HEK293 (cell line): ENCODE measurements around the gene NEGR1.

Source experiments
- CTCF ChIA-PET: fragments of 350-600 bp; formaldehyde crosslinking; extraction: SDS; loops from one replicate; lab custom pipeline; 2021; ENCODE audit warnings: antibody characterized with exemption; lab: Yijun Ruan, JAX
- POLR2A ChIA-PET: fragments of 300-600 bp; formaldehyde crosslinking; extraction: SDS; loops from one replicate; lab custom pipeline; 2020; ENCODE audit warnings: antibody characterized with exemption, inconsistent platforms; lab: Yijun Ruan, JAX
- H3K27ac ChIP-seq: fragments of 200-500 bp; sonication (Bioruptor generic); 2 replicates; pipeline ENCODE4 v1.5.1; 2014; ENCODE audit warnings: low read depth, low read length, control low read depth, inconsistent platforms; ENCODE audit errors: extremely low read depth
- H3K36me3 ChIP-seq, 2 experiments: fragments of 200-500 bp in 1 of 2; sonication (Bioruptor generic) in 1 of 2; 1 replicate in 1 of 2; 2 replicates in 1 of 2; pipeline ENCODE4 v1.5.1; 2014 to 2017; ENCODE audit warnings: inconsistent platforms in 2 of 2, low read length in 2 of 2; ENCODE audit not compliant: control insufficient read depth in 2 of 2, insufficient read depth in 1 of 2
- H3K4me1 ChIP-seq: fragments of 200-500 bp; sonication (Bioruptor generic); 2 replicates; pipeline ENCODE4 v1.5.1; 2014; ENCODE audit warnings: mild to moderate bottlenecking, low read length, inconsistent platforms; ENCODE audit not compliant: control insufficient read depth, insufficient read depth
- H3K4me3 ChIP-seq: 2 replicates; pipeline ENCODE4 v1.5.1; 2011; ENCODE audit warnings: low read depth, mild to moderate bottlenecking, control low read depth, low read length, moderate library complexity
- H3K9me3 ChIP-seq: fragments of 200-500 bp; sonication (Bioruptor generic); 2 replicates; pipeline ENCODE4 v1.5.1; 2014; ENCODE audit warnings: low read depth, low read length, inconsistent platforms; ENCODE audit not compliant: control insufficient read depth, insufficient read depth
- HIC1 ChIP-seq: fragments of 450-650 bp; formaldehyde crosslinking; IDR thresholded peaks from 2 replicates; pipeline ENCODE4 v1.5.1; 2016; ENCODE audit warnings: missing biosample characterization, missing genetic modification characterization
- HOXA7 ChIP-seq: sonication (generic); formaldehyde crosslinking; IDR thresholded peaks from 2 replicates; pipeline ENCODE4 v1.8.1; 2022; ENCODE audit warnings: missing genetic modification reagents, borderline replicate concordance
- KLF1 ChIP-seq: fragments of 450-650 bp; formaldehyde crosslinking; IDR thresholded peaks from 2 replicates; pipeline ENCODE4 v1.5.1; 2016; ENCODE audit warnings: missing biosample characterization, missing genetic modification characterization
- REST ChIP-seq: fragments of 450-650 bp; formaldehyde crosslinking; IDR thresholded peaks from 2 replicates; pipeline ENCODE4 v1.5.1; 2016; ENCODE audit warnings: missing biosample characterization, missing genetic modification characterization
- SP2 ChIP-seq: fragments of 450-650 bp; formaldehyde crosslinking; IDR thresholded peaks from 2 replicates; pipeline ENCODE4 v1.5.1; 2016; ENCODE audit warnings: missing biosample characterization, missing genetic modification characterization
- ZBTB11 ChIP-seq: fragments of 450-650 bp; formaldehyde crosslinking; conservative IDR thresholded peaks from 2 replicates; pipeline ENCODE4 v1.5.1; 2016; ENCODE audit warnings: low read depth, missing biosample characterization, missing genetic modification characterization
- ZFP41 ChIP-seq: fragments of 450-650 bp; formaldehyde crosslinking; IDR thresholded peaks from 2 replicates; pipeline ENCODE4 v1.5.1; 2016; ENCODE audit warnings: missing biosample characterization, missing genetic modification characterization, borderline replicate concordance
- ZIC2 ChIP-seq: fragments of 450-650 bp; formaldehyde crosslinking; IDR thresholded peaks from 2 replicates; pipeline ENCODE4 v1.5.1; 2016; ENCODE audit warnings: missing biosample characterization, missing genetic modification characterization
- ZNF221 ChIP-seq: fragments of 450-650 bp; formaldehyde crosslinking; IDR thresholded peaks from 2 replicates; pipeline ENCODE4 v1.5.1; 2017; ENCODE audit warnings: missing biosample characterization, missing genetic modification characterization, borderline replicate concordance
- ZNF362 ChIP-seq: fragments of 450-650 bp; formaldehyde crosslinking; IDR thresholded peaks from 2 replicates; pipeline ENCODE4 v1.5.1; 2016; ENCODE audit warnings: missing biosample characterization, missing genetic modification characterization
- ZNF513 ChIP-seq: fragments of 450-650 bp; IDR thresholded peaks from 2 replicates; pipeline ENCODE4 v1.5.1; 2018; ENCODE audit warnings: missing biosample characterization, missing genetic modification characterization
- ZNF514 ChIP-seq: fragments of 450-650 bp; formaldehyde crosslinking; IDR thresholded peaks from 2 replicates; pipeline ENCODE4 v1.5.1; 2016; ENCODE audit warnings: missing biosample characterization, missing genetic modification characterization
- ZNF555 ChIP-seq: fragments of 450-650 bp; formaldehyde crosslinking; conservative IDR thresholded peaks from 2 replicates; pipeline ENCODE4 v1.5.1; 2017; ENCODE audit warnings: missing biosample characterization, mild to moderate bottlenecking, missing genetic modification characterization, inconsistent platforms
- ZNF596 ChIP-seq: fragments of 450-650 bp; IDR thresholded peaks from 2 replicates; pipeline ENCODE4 v1.5.0; 2018; ENCODE audit warnings: missing biosample characterization, mild to moderate bottlenecking, missing genetic modification characterization, moderate library complexity
- ZNF623 ChIP-seq: fragments of 450-650 bp; formaldehyde crosslinking; IDR thresholded peaks from 2 replicates; pipeline ENCODE4 v1.5.1; 2016; ENCODE audit warnings: missing biosample characterization, missing genetic modification characterization
- ZNF639 ChIP-seq: fragments of 450-650 bp; formaldehyde crosslinking; IDR thresholded peaks from 2 replicates; pipeline ENCODE4 v1.5.1; 2016; ENCODE audit warnings: missing biosample characterization, missing genetic modification characterization
- ZNF658 ChIP-seq: fragments of 450-650 bp; formaldehyde crosslinking; IDR thresholded peaks from 2 replicates; pipeline ENCODE4; 2016; ENCODE audit warnings: missing biosample characterization, missing genetic modification characterization

The NEGR1 gene

GRCh38 chr1:71668065-71668464 is 614.3 kb downstream of the NEGR1 start (continued):
- TF ChIP-seq ZNF513 (tag by site-specific recombination) (no peak), KLF1 (tag by site-specific recombination) (no peak), HIC1 (no peak), ZNF221 (no peak), ZNF362 (tag by site-specific recombination) (no peak)

GRCh38 chr1:71667216-71667615 is 615.1 kb downstream of the NEGR1 start:
- CTCF ChIA-PET: no interaction called here
- Histone ChIP-seq H3K9me3 (no peaks in the 10 kb centered on the region), H3K27ac (no peak overlapping the region), H3K36me3 (no peaks in the 10 kb centered on the region), H3K4me1 (no peaks in the 10 kb centered on the region), H3K4me3 (no peak overlapping the region)
- TF ChIP-seq ZNF639: no peak
- POLR2A ChIA-PET: no interaction called here

- ChIA-PET POLR2A (no interaction called here), CTCF (no interaction called here)
- H3K9me3 ChIP-seq: no peaks in the 10 kb centered on the region
- TF ChIP-seq ZNF514 (tag by site-specific recombination) (no peak), ZNF596 (tag by site-specific recombination) (no peak), SP2 (tag by site-specific recombination) (no peak), ZIC2 (no peak), REST (tag by site-specific recombination) (no peak), ZBTB11 (tag by site-specific recombination) (no peak), ZNF555 (tag by site-specific recombination) (no peak), ZFP41 (tag by site-specific recombination) (no peak), ZNF658 (tag by site-specific recombination) (no peak), HOXA7 (CRISPR knock-in tag) (no peak), ZNF623 (tag by site-specific recombination) (no peak)
- no peak overlapping the region for H3K27ac ChIP-seq
- H3K36me3 ChIP-seq: no peaks in the 10 kb centered on the region
- H3K4me3 ChIP-seq: no peak overlapping the region
- no peaks in the 10 kb centered on the region for H3K4me1 ChIP-seq
Observed at GRCh38 chr1:71666609-71667008, 615.7 kb downstream of the NEGR1 start.
